ENCODE measurements around the gene CHRDL1.

GRCh38 chrX:110665223-110666002 lies 130.2 kb downstream of the CHRDL1 start:
- no peak for TF ChIP-seq POLR2AphosphoS5 (IDR thresholded peaks at IDR 0.05; ENCODE audit: borderline replicate concordance, low read depth, low read length)
- TF ChIP-seq EZH2 (IDR thresholded peaks at IDR 0.05) = no peak
